Small intestine (tissue), 7 donors: ENCODE data around the gene TNFRSF19. TPM values are rescaled to one million over a fixed set of nuclear protein-coding genes. Genes with fewer than 3 reads are reported as not detected.

ENCODE experiments used
- DNase-seq, 2 donors: peaks; one replicate each; pipeline versions ENCODE4 v3.0.0 to v3.0.0-alpha.2; 2013
- FAIRE-seq: peaks from 2 replicates; lab custom pipeline; 2012; peaks lifted over from hg19 to GRCh38; lab: Jason Lieb, UNC
- H3K27ac ChIP-seq, 3 donors: one replicate each; pipeline ENCODE4 v1.5.1; 2013; ENCODE audit warnings: low read length in 2 of 3, mild to moderate bottlenecking in 2 of 3, control low read depth in 1 of 3, inconsistent platforms in 1 of 3, low read depth in 1 of 3, moderate library complexity in 1 of 3
- H3K27me3 ChIP-seq, 3 donors: one replicate each; pipeline ENCODE4 v1.6.1; 2013; ENCODE audit warnings: low read length in 3 of 3, inconsistent platforms in 1 of 3; ENCODE audit not compliant: control insufficient read depth in 3 of 3, insufficient read depth in 3 of 3
- H3K36me3 ChIP-seq, 3 donors: one replicate each; pipeline ENCODE4 v1.6.1; 2013; ENCODE audit warnings: low read length in 3 of 3, inconsistent platforms in 1 of 3, low read depth in 1 of 3, mild to moderate bottlenecking in 1 of 3, moderate library complexity in 1 of 3; ENCODE audit not compliant: control insufficient read depth in 3 of 3, insufficient read depth in 2 of 3
- H3K4me1 ChIP-seq, 3 donors: one replicate each; pipeline ENCODE4 v1.6.1; 2013; ENCODE audit warnings: low read length in 2 of 3, inconsistent platforms in 1 of 3, low read depth in 1 of 3, mild to moderate bottlenecking in 1 of 3, moderate library complexity in 1 of 3; ENCODE audit not compliant: control insufficient read depth in 3 of 3, insufficient read depth in 2 of 3
- H3K4me3 ChIP-seq, 3 donors: one replicate each; pipeline ENCODE4 v1.5.1; 2013; ENCODE audit warnings: low read length in 3 of 3, control low read depth in 1 of 3, inconsistent platforms in 1 of 3, low read depth in 1 of 3, mild to moderate bottlenecking in 1 of 3, moderate library complexity in 1 of 3
- H3K9me3 ChIP-seq, 2 donors: one replicate each; pipeline ENCODE4 v1.6.1; 2013; ENCODE audit warnings: low read depth in 1 of 2, low read length in 1 of 2; ENCODE audit not compliant: control insufficient read depth in 2 of 2, insufficient read depth in 1 of 2
- WGBS, 3 donors: extraction: QIAGEN DNeasy Blood & Tissue Kit; methylation state at CpG; one replicate each; pipeline ENCODE4 v1.1.7; 2013; 5-methylcytosine and 5-hydroxymethylcytosine counted together
- polyA plus RNA-seq, 4 donors: library from polyadenylated mRNA; stranded (reverse) in 3 of 4; unstranded in 1 of 4; fragments of 200-250 nt in 3 of 4; fragments of 120-200 nt in 1 of 4; gene quantifications; one replicate each; pipeline versions ENCODE4 v1.2.1 to v1.2.3, GENCODE V29; 2013
- donor health status: healthy with polysubstance abuse.
- donor health status: control.
- donor health status: control.
- donor health status: Bipolar disorder and iron deficiency.
- donor health status: healthy.

TNFRSF19 gene
- polyA plus RNA-seq, 4 donors, result 1.4 to 2.6 TPM; not detected in 2

DNA sequence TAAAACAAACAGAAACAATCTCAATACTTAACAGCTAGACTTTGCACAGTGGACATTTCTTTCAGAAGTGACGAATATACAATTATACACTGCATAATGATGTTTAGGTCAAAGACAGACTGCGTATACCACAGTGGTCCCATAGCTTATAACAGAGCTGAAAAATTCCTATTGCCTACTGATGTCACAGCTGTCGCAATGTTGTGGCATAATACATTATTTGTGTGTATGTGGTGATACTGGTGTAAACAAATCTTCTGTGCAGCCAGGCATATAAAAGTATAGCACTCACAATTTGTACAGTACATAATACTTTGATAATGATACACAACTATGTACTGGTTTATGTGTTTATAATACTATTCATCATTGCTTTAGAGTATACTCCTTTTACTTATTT, 116.7 kb downstream of the TNFRSF19 start:
- Histone ChIP-seq H3K9me3 (peaks cover 0 to 7% of the 10 kb centered on the region in 2 donors), H3K4me1 (no peaks in the 10 kb centered on the region), H3K36me3 (no peaks in the 10 kb centered on the region), H3K4me3 (no peak overlapping the region), H3K27ac (no peak overlapping the region), H3K27me3 (no peaks in the 10 kb centered on the region)
- no peak for DNase-seq
- no peak for FAIRE-seq
- WGBS, 3 donors, result 85 to 93% (median 86%) methylated on average over 3 of the region's 3 CpGs

DNA sequence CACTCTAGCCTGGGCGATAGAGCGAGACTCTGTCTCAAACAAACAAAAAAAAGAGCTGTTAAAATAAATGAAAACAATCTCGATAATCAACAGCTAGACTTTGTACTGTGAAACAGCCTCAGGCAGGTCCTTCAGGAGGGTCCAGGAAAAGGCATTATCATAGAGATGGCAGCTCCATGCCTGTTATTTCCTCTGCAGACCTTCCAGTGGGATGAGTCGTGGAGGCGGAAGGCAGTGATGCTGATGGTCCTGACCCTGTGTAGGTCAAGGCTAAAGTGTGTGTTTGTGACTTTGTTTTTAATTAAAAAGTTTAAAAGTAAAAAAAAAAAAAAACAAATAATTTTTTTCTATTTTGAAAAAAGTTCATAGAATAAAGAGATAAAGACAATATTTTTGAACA, 117.4 kb downstream of the TNFRSF19 start:
- Histone ChIP-seq H3K27me3 (no peaks in the 10 kb centered on the region), H3K9me3 (peaks cover 0 to 7% of the 10 kb centered on the region in 2 donors), H3K4me3 (no peak overlapping the region), H3K27ac (no peak overlapping the region), H3K36me3 (no peaks in the 10 kb centered on the region), H3K4me1 (no peaks in the 10 kb centered on the region)
- WGBS, 3 donors, result 64 to 84% (median 70%) methylated on average over 5 of the region's 5 CpGs
- FAIRE-seq, result no peak
- DNase-seq, result no peak

GRCh38 chr13:23688336-23688735, 118.1 kb downstream of the TNFRSF19 start:
- DNase-seq (no peak), FAIRE-seq (no peak)
- no peak overlapping the region for H3K27ac ChIP-seq
- H3K4me3 ChIP-seq, result no peak overlapping the region
- H3K27me3 ChIP-seq, result no peaks in the 10 kb centered on the region
- H3K36me3 ChIP-seq, result no peaks in the 10 kb centered on the region
- peaks cover 0 to 7% of the 10 kb centered on the region in 2 donors for H3K9me3 ChIP-seq
- 67 to 77% (median 75%) methylated on average over 3 of the region's 3 CpGs for WGBS, 3 donors
- H3K4me1 ChIP-seq, result no peaks in the 10 kb centered on the region

- peaks cover 0 to 2% (median 1%) of the 10 kb centered on the region in 3 donors for H3K4me1 ChIP-seq
- no peaks in the 10 kb centered on the region for H3K36me3 ChIP-seq
- DNase-seq (no peak), FAIRE-seq (no peak)
- WGBS, 3 donors, result 79 to 84% (median 82%) methylated on average over 3 of the region's 3 CpGs
- H3K27me3 ChIP-seq, result no peaks in the 10 kb centered on the region
- H3K27ac ChIP-seq, result no peak overlapping the region
- H3K4me3 ChIP-seq, result no peak overlapping the region
- H3K9me3 ChIP-seq, result peaks cover 0 to 2% of the 10 kb centered on the region in 2 donors
Measured at GRCh38 chr13:23690668-23691067, 120.5 kb downstream of the TNFRSF19 start.

GRCh38 chr13:23692816-23693215, 122.6 kb downstream of the TNFRSF19 start:
- 79 to 91% (median 84%) methylated on average over 3 of the region's 3 CpGs for WGBS, 3 donors
- Histone ChIP-seq H3K9me3 (no peaks in the 10 kb centered on the region), H3K4me3 (no peak overlapping the region), H3K27ac (no peak overlapping the region), H3K36me3 (no peaks in the 10 kb centered on the region), H3K4me1 (peaks cover 2 to 11% (median 3%) of the 10 kb centered on the region in 3 donors), H3K27me3 (no peaks in the 10 kb centered on the region)
- FAIRE-seq (no peak), DNase-seq (no peak)

- 53 to 82% (median 69%) methylated on average over 13 to 28 of the region's 28 CpGs for WGBS, 3 donors
Measured at GRCh38 chr13:23695196-23695595, 125.0 kb downstream of the TNFRSF19 start.

DNA sequence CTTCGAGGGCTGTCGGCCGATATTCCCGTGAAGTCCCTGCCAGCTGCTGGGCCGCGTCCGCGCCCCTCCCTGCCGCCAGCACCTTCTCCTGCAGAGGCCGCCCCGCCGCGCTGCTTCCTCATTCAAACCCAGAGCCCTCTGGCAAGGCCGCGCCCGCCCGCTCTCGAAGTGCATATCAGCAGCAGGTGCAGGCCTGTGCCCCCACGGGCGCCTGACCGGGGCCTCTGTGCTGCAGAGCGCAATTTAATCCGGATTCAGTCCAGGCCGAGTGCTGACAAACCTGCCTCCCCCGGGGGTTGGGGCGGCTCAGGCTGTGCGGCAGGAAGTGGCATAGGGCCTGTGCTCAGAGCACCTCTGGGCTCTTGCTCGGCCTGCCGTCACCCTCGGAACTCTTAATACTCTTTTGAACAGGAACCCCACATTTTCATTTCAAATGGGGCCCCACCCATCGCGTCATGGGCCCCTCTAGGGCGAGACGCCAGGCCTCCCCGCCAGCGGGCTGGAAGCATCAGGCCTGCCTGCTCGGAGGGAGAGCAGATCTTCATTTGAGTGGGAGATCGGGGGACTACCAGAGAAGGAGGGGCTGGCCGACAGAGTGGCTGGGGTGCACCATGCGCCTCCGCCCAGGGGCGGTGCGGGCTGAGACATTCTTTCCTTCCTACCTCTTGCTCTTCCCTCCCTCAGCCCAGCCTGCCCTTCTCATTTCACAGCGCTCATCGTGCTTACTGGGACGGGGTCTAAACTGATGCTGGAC, 125.7 kb downstream of the TNFRSF19 start:
- no peaks in the 10 kb centered on the region for H3K36me3 ChIP-seq
- DNase-seq, result peak; percentile 28 to 50
- peak overlapping the region in 1 of 3 donors; percentile 13 for H3K4me3 ChIP-seq
- 30 to 39% (median 36%) methylated on average over 46 of the region's 46 CpGs for WGBS, 3 donors
- H3K9me3 ChIP-seq, result no peaks in the 10 kb centered on the region
- H3K27ac ChIP-seq, result peak overlapping the region in 1 of 3 donors; percentile 38
- no peak for FAIRE-seq
- no peaks in the 10 kb centered on the region for H3K27me3 ChIP-seq
- H3K4me1 ChIP-seq, result peaks cover 2 to 11% (median 3%) of the 10 kb centered on the region in 3 donors

More at GRCh38 chr13:23695196-23695595, 125.0 kb downstream of the TNFRSF19 start:
- no peaks in the 10 kb centered on the region for H3K27me3 ChIP-seq
- DNase-seq (no peak), FAIRE-seq (no peak)
- H3K9me3 ChIP-seq, result no peaks in the 10 kb centered on the region
- no peak overlapping the region for H3K27ac ChIP-seq
- no peaks in the 10 kb centered on the region for H3K36me3 ChIP-seq
- H3K4me3 ChIP-seq, result peak overlapping the region in 1 of 3 donors; percentile 13
- H3K4me1 ChIP-seq, result peaks cover 2 to 11% (median 3%) of the 10 kb centered on the region in 3 donors

DNA sequence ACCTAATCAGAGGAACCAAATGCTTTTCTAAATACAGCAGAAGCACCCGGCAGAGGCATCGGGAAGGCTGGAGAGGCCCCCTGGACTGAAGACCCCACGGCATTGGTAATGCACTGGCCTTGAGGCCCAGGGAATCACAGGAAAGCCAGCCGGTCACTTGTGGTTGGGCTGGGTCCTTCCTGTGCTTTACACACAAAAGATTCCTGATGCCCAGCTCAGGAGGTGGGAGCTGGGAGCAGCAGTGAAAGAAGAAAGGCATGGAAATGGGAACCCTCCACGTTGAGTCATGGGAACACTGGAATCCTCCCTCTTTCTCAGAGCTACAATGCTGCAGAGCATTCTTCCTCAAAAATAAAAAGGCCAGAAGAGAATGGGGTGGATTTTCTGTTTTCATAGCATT, 126.4 kb downstream of the TNFRSF19 start:
- H3K36me3 ChIP-seq, result no peaks in the 10 kb centered on the region
- FAIRE-seq (no peak), DNase-seq (no peak)
- H3K4me1 ChIP-seq, result peaks cover 2 to 11% (median 3%) of the 10 kb centered on the region in 3 donors
- no peaks in the 10 kb centered on the region for H3K9me3 ChIP-seq
- no peak overlapping the region for H3K27ac ChIP-seq
- 67 to 79% (median 75%) methylated on average over 5 of the region's 5 CpGs for WGBS, 3 donors
- H3K4me3 ChIP-seq, result no peak overlapping the region
- no peaks in the 10 kb centered on the region for H3K27me3 ChIP-seq
